Smooth muscle cell of the brain vasculature (primary cell): ENCODE measurements around the gene SPN.
"Not testable (repeated sequence)": the region's sequence is repeated elsewhere in the genome, so short reads cannot be mapped to it uniquely, and the experiment has no call there.

Experiments used
- DNase-seq: peaks from one replicate; pipeline ENCODE4 v3.0.0-alpha.2; 2012; ENCODE audit warnings: low read depth, low spot score

SPN gene

DNA sequence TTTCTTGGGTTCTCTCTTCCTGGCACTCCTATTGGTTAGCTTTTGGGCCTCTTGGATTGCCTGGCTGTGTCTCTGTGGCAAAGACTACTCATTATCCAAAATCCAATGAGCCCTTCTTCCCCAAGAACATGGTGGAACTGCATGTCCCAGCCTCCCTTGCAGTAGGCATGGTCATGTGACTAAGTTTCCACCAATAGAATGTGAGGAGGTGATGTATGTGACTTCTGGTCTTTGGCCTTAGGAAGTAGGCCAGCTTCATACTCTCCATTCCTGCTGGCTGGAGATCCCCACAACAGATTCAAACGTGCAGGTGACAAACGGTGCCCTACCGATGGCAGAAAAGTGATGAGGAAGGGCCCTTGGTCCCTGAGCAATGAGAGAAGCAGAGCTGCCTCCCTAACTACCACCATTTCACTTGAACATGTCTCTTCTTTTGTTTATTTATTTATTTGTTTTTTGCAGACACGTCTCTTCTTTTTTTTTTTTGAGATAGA is 17.3 kb upstream of the SPN start:
- no peak for DNase-seq

DNA sequence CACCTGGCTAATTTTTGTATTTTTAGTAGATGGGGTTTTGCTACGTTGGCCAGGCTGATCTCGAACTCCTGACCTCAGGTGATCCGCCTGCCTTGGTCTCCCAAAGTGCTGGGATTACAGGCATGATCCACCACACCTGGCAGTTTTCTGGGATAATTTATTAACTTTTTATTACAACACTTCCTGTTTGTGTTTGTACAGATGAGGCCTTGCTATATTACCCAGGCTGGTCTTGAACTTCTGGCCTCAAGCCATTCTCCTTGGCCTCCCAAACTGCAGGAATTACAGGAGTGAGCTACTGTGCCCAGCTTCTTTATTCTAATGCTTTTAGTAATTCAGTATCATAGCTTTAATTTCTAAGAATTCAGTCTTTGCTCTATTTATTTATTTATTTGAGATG is 16.1 kb upstream of the SPN start:
- no peak for DNase-seq

DNA sequence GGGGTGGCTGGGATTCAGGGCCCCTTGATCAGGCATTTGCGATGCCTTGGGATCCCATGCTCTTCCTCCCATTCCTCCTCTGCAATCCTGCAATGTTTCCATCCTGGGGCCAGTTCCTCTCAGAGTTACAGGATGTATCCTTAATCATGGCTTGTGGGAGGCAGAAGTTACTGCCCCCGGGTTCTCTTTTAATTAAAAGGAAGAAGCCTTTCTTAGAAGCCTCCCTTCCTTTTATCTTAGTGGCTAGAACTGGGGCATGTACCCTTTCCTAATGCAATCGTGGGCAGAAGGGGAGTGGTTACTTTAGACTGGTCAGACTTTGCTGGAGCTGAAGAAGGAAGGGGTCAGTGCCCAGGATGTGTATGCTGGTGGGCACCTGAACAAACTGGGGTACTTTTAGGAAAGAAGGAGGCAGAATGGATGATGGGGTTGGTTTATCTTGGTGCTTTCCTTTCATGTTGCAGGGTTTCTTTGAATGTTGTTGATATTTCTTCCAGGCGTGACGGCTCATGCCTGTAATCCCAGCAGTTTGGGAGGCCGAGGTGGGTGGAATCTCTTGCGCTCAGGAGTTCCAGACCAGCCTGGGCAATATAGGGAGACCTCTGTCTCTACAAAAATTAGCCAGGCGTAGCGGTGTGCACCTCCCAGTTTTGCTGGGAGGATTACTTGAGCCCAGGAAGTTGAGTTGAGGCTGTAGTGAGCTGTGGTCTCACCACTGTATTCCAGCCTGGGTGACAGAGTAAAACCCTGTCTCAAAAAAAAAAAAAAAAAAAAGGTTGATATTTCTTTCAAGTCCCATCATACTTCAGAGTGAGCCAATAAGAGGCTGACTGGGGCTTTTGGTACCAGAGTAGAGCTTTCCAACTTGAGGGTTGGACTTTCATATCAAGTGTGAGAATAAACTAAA is 13.2 kb upstream of the SPN start:
- no peak for DNase-seq

DNA sequence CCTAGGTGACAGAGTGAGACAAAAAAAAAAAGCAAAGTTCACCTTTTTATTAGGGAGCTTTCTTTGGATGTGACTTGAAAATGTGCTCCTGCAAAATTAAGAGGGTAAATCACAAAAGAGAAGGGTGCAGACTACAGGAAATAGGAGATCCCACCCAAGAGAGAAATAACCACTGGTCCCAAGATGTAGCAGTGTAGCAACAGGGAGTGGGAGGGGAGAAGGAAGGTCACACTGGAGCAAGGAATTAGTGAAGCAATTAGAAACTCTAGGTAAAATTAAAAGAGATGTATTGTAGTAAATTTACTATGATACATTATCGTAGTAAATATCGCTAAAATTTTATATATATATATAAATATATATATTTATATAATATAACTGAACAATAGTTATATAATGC is 12.3 kb upstream of the SPN start:
- DNase-seq: no peak

DNA sequence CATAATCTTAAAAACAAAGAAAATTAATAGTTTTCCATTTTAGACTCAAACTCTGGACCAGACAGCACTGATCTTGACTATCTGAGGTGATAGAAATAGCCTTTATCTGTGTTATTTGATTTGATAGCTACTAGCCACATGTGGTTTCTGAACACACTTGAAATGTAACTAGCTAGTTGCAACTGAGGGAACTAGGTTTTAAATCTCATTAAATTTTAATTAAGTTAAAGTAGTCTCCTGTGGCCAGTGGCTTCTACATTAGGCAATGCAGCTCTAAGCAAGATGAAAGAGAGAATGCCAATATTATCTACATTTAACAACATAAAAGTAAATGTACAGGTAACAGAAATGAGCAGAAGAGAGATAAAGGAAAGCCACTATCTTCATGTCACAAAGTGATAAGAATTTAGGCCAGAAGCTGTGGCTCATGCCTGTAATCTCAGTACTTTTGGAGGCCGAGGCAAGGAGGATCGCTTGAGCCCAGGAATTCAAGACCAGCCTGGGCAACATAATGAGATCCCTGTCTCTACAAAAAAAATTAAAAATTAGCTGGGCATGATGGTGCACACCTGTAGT is 11.2 kb upstream of the SPN start:
- DNase-seq: no peak

DNA sequence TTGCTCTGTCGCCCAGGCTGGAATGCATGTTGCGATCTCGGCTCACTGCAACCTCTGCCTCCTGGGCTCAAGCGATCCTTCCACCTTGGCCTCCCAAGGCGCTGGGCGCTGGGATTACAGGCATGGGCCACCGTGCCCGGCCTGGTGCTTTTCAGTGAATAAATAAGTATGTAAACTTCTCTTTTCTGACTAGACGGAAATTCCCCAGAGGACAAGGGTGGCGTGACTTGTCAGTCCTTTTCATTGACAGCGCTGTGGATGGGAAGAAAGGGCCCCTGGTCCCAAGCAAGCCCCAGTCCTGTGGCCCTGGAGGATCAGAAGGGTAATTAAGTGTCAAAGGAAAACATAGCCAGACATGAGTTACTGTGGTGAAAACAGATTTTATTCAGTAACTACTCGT is 9.6 kb upstream of the SPN start:
- DNase-seq: no peak

DNA sequence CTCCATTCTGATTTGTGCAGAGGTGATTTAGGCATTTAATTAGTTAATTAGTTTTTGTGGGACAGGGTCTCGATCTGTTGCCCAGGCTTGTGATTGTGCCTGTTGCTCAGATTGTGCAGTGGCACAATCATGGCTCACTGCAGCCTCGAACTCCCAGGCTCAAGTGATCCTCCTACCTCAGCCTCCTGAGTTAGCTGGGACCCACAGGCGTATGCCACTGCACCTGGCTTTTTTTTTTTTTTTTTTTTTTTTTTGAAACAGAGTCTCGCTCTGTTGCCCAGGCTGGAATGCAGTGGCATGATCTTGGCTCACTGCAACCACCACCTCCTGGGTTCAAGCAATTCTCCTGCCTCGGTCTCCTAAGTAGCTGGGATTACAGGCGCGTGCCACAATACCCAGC is 9.2 kb upstream of the SPN start:
- not testable (repeated sequence) for DNase-seq

DNA sequence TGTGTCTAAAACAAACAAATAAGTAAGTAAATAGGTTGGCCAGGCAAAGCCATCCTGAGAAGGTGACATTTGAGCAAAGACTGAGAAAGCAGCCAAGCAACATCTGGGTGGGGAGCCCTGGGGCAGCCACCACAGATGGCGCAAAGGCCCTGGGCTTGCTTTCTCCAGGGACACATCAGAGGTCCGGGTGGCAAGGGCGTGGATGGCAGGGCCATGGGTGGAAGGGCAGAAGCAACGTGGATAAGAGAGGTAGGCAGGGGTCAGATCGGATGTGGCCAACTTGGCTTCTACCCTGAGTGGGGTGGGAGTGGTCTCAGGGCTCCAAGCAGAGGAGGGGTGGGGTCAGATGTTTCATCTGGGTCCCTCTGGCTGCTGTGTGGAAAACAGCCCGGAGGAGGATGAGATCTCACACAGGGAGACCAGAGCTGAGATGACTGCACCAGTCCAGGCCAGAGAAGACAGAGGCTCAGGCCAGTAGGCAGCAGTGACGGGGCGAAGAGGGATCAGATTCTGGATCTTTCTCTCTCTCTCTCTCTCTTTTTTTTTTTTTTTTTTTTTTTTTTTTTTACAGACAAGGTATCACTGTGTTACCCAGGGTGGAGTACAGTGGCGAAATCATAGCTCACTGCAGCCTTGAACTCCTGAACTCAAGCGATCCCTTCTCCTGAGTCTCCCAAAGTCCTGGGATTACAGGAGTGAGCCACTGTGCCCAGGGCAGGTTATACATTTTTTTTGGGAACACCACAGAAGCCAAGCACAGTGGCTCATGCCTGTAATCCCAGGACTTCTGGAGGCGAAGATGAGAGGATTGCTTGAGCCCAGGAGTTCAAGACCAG is 6.1 kb upstream of the SPN start:
- no peak for DNase-seq

DNA sequence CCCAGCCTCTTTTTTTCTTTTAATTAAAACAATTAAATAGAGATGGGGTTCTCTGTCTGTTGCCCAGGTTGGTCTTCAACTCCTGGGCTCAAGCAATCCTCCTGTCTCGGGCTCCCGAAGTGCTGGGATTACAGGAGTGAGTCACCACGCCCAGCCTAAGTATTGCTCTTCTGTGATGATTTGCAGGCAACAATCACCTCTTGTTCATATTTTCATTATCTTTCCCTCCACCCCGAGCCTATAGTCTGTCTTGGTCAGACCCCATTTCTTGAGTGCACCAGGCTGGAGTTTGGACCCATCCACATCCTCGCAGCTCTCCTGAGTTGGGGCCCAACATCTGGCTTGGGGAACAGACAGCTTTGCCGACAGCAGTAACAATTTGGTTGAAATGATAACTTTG is 4.3 kb upstream of the SPN start:
- no peak for DNase-seq

DNA sequence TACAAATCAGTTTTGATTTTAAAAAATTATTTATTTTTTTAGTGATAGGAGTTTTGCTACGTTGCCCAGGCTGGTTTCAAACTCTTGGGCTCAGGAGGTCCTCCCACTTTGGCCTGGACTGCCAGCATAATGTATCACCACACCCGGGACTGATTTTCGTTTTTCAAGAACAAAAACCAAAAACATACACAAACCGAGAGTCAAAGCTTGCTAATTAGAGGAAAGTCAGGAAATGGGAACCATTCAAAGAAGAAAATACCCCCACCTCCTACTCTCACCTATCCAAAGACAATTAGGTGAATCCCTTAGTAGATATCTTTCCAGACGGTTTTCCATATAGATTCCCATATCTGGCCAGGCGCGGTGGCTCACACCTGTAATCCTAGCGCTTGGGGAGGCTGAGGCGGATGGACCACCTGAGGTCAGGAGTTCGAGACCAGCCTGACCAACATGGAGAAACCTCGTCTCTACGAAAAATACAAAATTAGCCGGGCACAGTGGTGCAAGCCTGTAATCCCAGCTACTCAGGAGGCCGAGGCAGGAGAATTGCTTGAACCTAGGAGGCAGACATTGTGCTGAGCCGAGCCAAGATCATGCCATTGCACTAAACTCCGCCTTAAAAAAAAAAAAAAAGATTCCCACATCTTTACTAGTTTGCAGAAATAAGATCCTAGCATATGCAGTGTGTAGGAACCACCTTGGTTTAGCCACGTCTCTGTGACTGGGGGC is 883 bp upstream of the SPN start:
- DNase-seq: no peak

DNA sequence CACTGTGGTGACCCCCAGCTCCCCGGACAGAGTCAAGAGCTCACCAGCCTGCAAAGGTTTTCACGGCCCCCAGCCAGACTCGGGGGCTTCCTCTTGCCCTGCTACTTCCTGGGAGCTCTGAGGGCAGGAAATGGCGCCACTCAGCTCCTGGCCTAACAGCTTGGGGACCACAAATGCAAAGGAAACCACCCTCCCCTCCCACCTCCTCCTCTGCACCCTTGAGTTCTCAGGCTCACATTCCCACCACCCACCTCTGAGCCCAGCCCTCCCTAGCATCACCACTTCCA is 375 bp upstream of the SPN start:
- DNase-seq: no peak

DNA sequence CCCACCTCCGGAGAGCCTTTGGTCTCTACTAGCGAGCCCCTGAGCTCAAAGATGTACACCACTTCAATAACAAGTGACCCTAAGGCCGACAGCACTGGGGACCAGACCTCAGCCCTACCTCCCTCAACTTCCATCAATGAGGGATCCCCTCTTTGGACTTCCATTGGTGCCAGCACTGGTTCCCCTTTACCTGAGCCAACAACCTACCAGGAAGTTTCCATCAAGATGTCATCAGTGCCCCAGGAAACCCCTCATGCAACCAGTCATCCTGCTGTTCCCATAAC is 702 bp downstream of the SPN start:
- no peak for DNase-seq

DNA sequence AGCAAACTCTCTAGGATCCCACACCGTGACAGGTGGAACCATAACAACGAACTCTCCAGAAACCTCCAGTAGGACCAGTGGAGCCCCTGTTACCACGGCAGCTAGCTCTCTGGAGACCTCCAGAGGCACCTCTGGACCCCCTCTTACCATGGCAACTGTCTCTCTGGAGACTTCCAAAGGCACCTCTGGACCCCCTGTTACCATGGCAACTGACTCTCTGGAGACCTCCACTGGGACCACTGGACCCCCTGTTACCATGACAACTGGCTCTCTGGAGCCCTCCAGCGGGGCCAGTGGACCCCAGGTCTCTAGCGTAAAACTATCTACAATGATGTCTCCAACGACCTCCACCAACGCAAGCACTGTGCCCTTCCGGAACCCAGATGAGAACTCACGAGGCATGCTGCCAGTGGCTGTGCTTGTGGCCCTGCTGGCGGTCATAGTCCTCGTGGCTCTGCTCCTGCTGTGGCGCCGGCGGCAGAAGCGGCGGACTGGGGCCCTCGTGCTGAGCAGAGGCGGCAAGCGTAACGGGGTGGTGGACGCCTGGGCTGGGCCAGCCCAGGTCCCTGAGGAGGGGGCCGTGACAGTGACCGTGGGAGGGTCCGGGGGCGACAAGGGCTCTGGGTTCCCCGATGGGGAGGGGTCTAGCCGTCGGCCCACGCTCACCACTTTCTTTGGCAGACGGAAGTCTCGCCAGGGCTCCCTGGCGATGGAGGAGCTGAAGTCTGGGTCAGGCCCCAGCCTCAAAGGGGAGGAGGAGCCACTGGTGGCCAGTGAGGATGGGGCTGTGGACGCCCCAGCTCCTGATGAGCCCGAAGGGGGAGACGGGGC is 1.3 kb downstream of the SPN start:
- no peak for DNase-seq

DNA sequence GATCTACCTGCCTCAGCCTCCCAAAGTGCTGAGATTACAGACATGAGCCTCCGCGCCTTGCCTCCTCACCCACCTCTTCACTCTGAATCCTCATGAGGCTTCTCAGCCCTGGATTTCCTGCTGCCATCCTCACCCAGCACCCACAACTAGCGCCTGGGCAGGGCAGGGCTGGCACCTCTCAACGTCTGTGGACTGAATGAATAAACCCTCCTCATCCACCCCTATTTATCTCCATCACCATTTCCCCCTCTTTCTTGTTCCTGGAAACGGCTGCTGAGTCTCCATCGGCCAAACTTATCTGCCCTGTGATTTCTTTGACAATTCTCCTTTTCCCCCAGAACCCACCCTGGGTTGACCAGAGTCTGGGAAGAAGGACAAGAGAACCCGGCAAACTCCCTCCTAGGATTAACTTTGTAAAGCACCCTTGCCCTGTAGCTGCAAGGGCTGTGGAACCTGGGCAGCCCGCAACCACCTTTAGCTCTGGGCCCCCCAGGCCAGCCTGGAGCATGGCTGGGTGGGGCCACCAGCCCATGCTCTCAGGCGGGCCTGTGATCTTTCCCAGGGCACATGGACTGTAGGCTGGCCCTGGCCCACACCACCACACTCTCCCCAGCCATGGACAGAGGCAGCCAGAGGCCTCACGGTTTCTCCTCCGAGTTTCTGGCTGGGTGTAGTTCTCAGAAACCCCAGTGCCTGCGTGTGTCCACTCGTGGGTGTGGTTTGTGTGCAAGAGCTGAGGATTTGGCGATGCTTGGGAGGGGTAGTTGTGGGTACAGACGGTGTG is 2.4 kb downstream of the SPN start:
- no peak for DNase-seq

DNA sequence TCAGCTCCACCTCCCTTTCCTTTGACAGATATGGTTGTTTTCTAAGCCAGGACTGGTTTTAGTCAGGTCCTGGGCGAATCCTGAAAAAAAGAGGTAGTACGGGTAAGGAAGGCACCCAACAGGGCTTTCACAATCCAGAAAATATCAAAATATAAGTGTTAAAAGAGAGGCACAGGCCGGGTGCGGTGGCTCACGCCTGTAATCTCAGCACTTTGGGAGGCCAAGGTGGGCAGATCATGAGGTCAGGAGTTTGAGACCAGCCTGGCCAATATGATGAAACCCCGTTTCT is 4.2 kb downstream of the SPN start:
- not testable (repeated sequence) for DNase-seq

DNA sequence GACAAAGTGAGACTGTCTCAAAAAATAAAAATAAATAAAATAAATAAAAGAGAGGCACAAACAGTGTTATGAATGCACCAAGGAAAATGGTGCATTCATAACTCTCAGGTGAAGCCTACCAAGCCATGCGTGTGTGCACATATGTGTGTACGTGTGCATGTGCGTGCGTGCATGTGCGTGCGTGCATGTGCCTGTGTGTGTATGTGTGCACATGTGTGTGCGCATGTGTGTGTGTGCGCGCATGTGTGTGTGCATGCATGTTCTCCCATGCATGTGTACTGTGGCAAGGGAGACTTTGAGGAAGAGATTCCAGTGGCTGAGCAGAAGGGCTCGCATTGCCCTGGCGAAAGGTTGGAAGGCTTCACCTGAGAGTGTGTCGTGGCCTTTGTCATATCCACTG is 4.7 kb downstream of the SPN start:
- no peak for DNase-seq

DNA sequence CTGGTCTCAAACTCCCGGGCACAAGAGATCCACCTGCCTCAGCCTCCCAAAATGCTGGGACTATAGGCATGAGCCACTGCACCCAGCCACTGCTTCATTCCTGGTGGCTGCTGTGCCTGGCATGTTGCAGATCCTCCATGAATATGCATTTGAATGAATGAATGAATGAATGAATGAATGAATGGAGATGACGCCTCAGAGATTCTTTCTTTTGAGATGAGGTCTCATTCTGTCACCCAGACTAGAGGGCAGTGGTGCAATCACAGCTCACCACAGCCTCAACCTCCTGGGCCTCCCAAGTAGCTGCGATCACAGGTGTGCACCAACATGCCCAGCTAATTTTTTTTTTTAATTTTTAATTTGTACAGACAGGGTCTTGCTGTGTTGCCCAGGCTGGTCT is 5.2 kb downstream of the SPN start:
- no peak for DNase-seq

DNA sequence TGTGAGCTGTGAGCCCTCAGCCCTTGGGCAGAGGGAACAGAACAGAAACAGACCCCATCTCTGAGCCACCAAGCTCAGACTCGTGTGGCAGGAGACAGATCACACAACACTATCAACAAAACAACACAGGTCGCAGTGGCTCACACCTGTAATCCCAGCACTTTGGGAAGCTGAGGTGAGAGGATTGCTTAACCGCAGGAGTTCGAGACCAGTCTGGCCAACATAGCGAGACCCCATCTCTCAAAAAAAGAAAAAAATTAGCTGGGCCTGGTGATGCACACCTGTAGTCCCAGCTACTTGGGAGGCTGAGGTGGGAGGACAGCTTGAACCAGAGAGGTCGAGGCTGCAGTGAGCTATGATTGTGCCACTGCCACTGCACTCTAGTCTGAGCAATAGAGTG is 10.5 kb downstream of the SPN start:
- DNase-seq: no peak

DNA sequence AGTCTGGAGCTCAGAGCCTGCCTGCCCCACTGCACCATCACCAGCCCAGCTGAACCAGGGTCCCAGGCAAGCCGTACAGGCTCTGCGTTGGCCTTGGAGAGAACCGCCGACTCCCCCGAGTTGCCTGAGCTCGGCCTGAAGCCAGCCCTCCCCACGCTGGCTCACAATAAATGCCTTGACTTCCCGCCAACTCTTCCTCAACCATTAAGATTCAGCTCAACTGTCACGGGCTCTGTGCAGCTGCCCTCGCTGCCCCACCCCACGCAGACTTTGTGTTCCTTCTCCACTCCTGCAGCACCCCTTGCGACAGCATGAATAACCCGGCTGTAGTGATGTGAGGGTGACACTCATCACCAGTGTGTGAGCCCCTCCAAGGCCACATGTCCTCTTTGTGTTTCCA is 11.1 kb downstream of the SPN start:
- DNase-seq: no peak

DNA sequence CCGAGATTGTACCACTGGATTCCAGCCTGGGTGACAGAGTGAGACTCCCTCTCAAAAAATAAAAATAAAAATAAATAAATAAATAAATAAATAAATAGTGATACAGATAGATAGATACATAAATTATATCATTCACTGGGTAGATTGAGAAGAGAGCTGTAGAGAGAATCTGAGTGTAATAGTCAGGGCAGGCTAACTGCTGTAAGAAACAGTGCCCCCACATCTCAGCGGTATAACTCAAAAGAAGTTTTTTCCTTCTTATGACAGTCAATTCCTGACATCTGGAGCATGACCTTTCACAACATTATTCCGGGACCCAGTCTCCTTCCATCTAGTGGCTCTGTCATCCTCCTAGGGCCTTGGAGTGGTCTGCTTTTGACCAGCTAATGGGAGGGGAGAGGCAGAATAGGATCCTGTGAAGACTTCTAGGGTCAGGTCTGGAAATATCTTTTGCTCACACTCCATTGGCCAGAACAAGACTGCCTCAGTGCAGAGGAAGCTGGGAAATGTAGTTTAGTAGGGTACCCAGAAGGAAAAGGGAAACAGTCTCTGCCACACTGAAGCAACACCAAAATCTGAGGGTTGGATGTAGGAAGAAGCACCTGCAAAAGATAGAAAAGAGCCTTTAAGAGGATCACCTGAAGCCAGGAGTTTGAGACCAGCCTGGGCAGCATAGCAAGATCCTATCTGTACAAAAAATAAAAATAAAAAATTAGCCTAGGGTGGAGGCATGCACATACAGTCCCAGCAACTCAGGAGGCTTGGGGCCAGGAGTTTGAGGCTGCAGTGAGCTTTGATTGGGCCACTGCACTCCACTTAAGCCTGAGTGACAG is 13.0 kb downstream of the SPN start:
- no peak for DNase-seq
